Spleen (tissue), 11 donors: ENCODE data around the gene SSBP3. TPM values are rescaled to one million over a fixed set of nuclear protein-coding genes. Genes with fewer than 3 reads are reported as not detected.

ENCODE experiments used
- DNase-seq: peaks from one replicate; pipeline ENCODE4 v3.0.0-alpha.2; 2020
- H3K27ac ChIP-seq, 8 donors: fragments of 200-600 bp; sonication (generic) in 7 of 8; 1 replicate in 4 of 8; 2 replicates in 4 of 8; pipeline versions ENCODE4 v1.5.0 to v1.8.0; 2016 to 2021; ENCODE audit warnings: inconsistent platforms in 4 of 8, mild to moderate bottlenecking in 4 of 8, moderate library complexity in 1 of 8
- H3K27me3 ChIP-seq, 7 donors: fragments of 200-600 bp; sonication (generic) in 6 of 7; replicated peaks in 1 of 7; 1 replicate in 4 of 7; 2 replicates in 3 of 7; pipeline versions ENCODE4 v1.5.0 to v1.8.0; 2016 to 2021; ENCODE audit warnings: inconsistent platforms in 3 of 7, mild to moderate bottlenecking in 1 of 7
- H3K36me3 ChIP-seq, 6 donors: fragments of 200-600 bp; sonication (generic) in 5 of 6; 1 replicate in 4 of 6; 2 replicates in 2 of 6; pipeline versions ENCODE4 v1.5.0 to v1.8.0; 2016 to 2021; ENCODE audit warnings: inconsistent platforms in 2 of 6
- H3K4me1 ChIP-seq, 6 donors: fragments of 200-600 bp; sonication (generic) in 5 of 6; 1 replicate in 3 of 6; 2 replicates in 3 of 6; pipeline versions ENCODE4 v1.5.0 to v1.8.0; 2016 to 2021; ENCODE audit warnings: inconsistent platforms in 3 of 6
- H3K4me3 ChIP-seq, 8 donors: fragments of 200-600 bp; sonication (generic) in 7 of 8; 1 replicate in 4 of 8; 2 replicates in 4 of 8; pipeline versions ENCODE4 v1.5.0 to v1.8.0; 2016 to 2021; ENCODE audit warnings: inconsistent platforms in 4 of 8, mild to moderate bottlenecking in 4 of 8, moderate library complexity in 2 of 8
- H3K9me3 ChIP-seq, 8 donors: fragments of 200-600 bp; sonication (generic) in 7 of 8; 1 replicate in 4 of 8; 2 replicates in 4 of 8; pipeline versions ENCODE4 v1.5.0 to v1.8.0; 2016 to 2021; ENCODE audit warnings: inconsistent platforms in 4 of 8
- POLR2A ChIP-seq, 3 donors: fragments of 450-650 bp; IDR thresholded peaks; one replicate each; pipeline ENCODE4 v1.5.1; 2017; ENCODE audit warnings: antibody characterized with exemption in 3 of 3, mild to moderate bottlenecking in 1 of 3
- POLR2AphosphoS5 ChIP-seq, 3 donors: sonication (generic); formaldehyde crosslinking; IDR thresholded peaks; one replicate each; pipeline ENCODE4 v1.5.1; 2017; ENCODE audit warnings: antibody characterized with exemption in 3 of 3
- WGBS, 5 donors: extraction: QIAGEN DNeasy Blood & Tissue Kit in 3 of 5; methylation state at CpG; one replicate each; pipeline versions ENCODE4 v1.1.5 to v1.1.7; 2013 to 2018; 5-methylcytosine and 5-hydroxymethylcytosine counted together
- intact Hi-C: fragments of 100-400 bp; cut with DNase I; formaldehyde crosslinking; loops from one replicate; pipeline ENCODE4 v1.15.0; 2023; ENCODE audit warnings: low total_unique reads
- polyA plus RNA-seq, 3 donors: library from polyadenylated mRNA; stranded (reverse); fragments of 200-250 nt; gene quantifications; one replicate each; pipeline ENCODE4 v1.2.1, GENCODE V29; 2013
- total RNA-seq, 7 donors: library from RNA; depleted of rRNA in 3 of 7; stranded (reverse); fragments of >200 nt in 3 of 7; fragmentation: NEBNext Ultra II Directional in 4 of 7; extraction: Animal tissue kit (Norgen Biotek cat#: 25700) in 4 of 7; gene quantifications; one replicate each; pipeline versions ENCODE4 v1.1.0 to v1.2.1, GENCODE V29; 2016 to 2021
- TF ChIP-seq, protein P1 (sequence below), 11 experiments: fragments of 200-600 bp in 7 of 11; fragments of 450-650 bp in 4 of 11; sonication (generic) in 4 of 11; IDR thresholded peaks in 8 of 11; conservative IDR thresholded peaks in 3 of 11; 1 replicate in 7 of 11; 2 replicates in 4 of 11; pipeline versions ENCODE4 v1.4.0 to v1.8.0; 2016 to 2021; ENCODE audit warnings: antibody characterized with exemption in 11 of 11, inconsistent platforms in 4 of 11, mild to moderate bottlenecking in 1 of 11
- donor health status: healthy with polysubstance abuse.
- donor health status: DM: no; HTN: no; CAD: no; lungs with moderate emphysema.
- donor health status: DM: no; HTN: no; CAD: no.
- donor health status: Bipolar disorder and iron deficiency.
- donor health status: healthy.
- donor health status: DM: no; HTN: no; CAD: no.
- donor health status: DM: yes; HTN: yes; CAD: no.

SSBP3 gene
- total and polyA plus RNA-seq, 10 donors = 14.4 to 73.5 (median 26.3) TPM

GRCh38 chr1:54199151-54199764, 206.9 kb downstream of the SSBP3 start:
- intact Hi-C loops = no loop called here
- H3K27me3 ChIP-seq = no peaks in the 10 kb centered on the region
- TF ChIP-seq, protein P1, sequence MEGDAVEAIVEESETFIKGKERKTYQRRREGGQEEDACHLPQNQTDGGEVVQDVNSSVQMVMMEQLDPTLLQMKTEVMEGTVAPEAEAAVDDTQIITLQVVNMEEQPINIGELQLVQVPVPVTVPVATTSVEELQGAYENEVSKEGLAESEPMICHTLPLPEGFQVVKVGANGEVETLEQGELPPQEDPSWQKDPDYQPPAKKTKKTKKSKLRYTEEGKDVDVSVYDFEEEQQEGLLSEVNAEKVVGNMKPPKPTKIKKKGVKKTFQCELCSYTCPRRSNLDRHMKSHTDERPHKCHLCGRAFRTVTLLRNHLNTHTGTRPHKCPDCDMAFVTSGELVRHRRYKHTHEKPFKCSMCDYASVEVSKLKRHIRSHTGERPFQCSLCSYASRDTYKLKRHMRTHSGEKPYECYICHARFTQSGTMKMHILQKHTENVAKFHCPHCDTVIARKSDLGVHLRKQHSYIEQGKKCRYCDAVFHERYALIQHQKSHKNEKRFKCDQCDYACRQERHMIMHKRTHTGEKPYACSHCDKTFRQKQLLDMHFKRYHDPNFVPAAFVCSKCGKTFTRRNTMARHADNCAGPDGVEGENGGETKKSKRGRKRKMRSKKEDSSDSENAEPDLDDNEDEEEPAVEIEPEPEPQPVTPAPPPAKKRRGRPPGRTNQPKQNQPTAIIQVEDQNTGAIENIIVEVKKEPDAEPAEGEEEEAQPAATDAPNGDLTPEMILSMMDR (IDR thresholded peaks at IDR 0.05 in 8 of 11, conservative IDR thresholded peaks at IDR 0.05 in 3 of 11) = no peak
- TF ChIP-seq POLR2A (IDR thresholded peaks at IDR 0.05) (no peak), POLR2AphosphoS5 (IDR thresholded peaks at IDR 0.05) (no peak)
- H3K36me3 ChIP-seq = peaks cover 0 to 39% (median 14%) of the 10 kb centered on the region in 6 donors
- peaks cover 11 to 53% (median 36%) of the 10 kb centered on the region in 6 donors for H3K4me1 ChIP-seq
- no peak for DNase-seq
- H3K27ac ChIP-seq = peak overlapping the region in 6 of 8 donors; percentile 67 to 87 (median 83)
- no peaks in the 10 kb centered on the region for H3K9me3 ChIP-seq
- 6 to 16% (median 9%) methylated on average over 17 of the region's 17 CpGs for WGBS, 5 donors
- H3K4me3 ChIP-seq = peak overlapping the region; percentile 69 to 95 (median 91)

DNA sequence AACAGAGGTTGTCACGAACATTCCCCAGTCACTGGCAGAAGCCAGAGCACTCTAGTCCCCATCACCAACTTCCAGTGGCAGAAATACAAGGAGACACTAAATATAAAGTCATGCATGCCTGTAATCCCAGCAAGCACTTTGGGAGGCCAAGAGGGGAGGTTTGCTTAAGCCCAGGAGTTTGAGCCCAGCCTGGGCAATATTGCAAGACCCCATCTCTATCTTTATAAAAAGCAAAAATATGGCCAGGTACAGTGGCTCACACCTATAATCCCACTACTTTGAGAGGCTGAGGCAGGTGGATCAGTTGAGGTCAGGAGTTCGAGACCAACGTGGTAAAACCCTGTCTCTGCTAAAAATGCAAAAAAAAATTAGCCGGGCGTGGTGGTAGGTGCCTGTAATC, 212.7 kb downstream of the SSBP3 start:
- Histone ChIP-seq H3K27me3 (no peaks in the 10 kb centered on the region), H3K9me3 (no peaks in the 10 kb centered on the region), H3K4me3 (no peak overlapping the region), H3K4me1 (peaks cover 0 to 1% (median 0%) of the 10 kb centered on the region in 6 donors), H3K36me3 (peaks cover 0 to 80% (median 52%) of the 10 kb centered on the region in 6 donors), H3K27ac (no peak overlapping the region)
- TF ChIP-seq, protein P1 (IDR thresholded peaks at IDR 0.05 in 8 of 11, conservative IDR thresholded peaks at IDR 0.05 in 3 of 11) = no peak
- TF ChIP-seq POLR2AphosphoS5 (IDR thresholded peaks at IDR 0.05) (no peak), POLR2A (IDR thresholded peaks at IDR 0.05) (no peak)
- DNase-seq = no peak
- intact Hi-C loops = no loop called here
- 92 to 98% (median 93%) methylated on average over 5 of the region's 5 CpGs for WGBS, 5 donors

DNA sequence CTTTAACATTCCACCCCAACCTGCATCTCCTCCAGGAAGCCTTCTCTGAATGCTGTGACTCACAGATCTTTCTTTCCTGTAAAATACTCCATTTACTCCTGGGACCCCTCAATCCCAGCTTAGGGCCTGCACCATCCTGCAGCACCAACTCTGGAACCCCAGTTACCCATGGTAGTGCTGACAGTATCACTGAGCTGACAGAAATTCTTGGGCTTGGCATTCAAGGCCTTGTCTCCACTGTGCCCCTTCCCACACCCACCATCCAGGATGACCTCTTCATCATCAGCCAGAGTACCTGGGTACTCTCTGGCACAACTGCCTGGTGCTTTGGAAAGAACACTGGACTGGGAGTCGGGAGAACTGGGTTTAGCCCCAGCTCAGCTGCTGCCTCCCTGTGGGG, 214.7 kb downstream of the SSBP3 start:
- H3K9me3 ChIP-seq = no peaks in the 10 kb centered on the region
- peaks cover 0 to 99% (median 58%) of the 10 kb centered on the region in 6 donors for H3K36me3 ChIP-seq
- TF ChIP-seq, protein P1 (IDR thresholded peaks at IDR 0.05 in 8 of 11, conservative IDR thresholded peaks at IDR 0.05 in 3 of 11) = no peak
- TF ChIP-seq POLR2AphosphoS5 (IDR thresholded peaks at IDR 0.05) (no peak), POLR2A (IDR thresholded peaks at IDR 0.05) (no peak)

DNA sequence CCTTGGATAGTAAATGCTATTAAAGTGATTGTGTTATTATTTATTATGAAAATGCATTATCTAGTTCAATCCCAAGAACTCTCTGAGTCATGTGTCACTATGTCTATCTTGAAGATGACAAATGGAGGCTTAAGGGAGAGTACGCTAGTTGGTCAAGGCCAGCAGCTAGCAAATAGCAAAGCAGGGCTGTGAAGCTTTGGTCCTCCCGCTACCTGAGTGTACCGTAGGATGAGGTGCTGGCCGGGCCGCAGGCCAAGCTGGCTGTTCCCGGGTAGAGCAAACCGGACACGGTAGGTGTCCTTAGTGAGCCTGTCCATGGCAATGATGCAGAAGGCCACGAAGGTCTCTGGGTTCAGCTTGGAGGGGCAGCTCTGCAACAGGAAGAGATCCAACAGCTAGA, 215.7 kb downstream of the SSBP3 start:
- intact Hi-C loops = no loop called here
- H3K9me3 ChIP-seq = no peaks in the 10 kb centered on the region
- no peak overlapping the region for H3K4me3 ChIP-seq
- WGBS, 5 donors = 89 to 95% (median 91%) methylated on average over 9 of the region's 9 CpGs
- no peaks in the 10 kb centered on the region for H3K27me3 ChIP-seq
- no peaks in the 10 kb centered on the region for H3K4me1 ChIP-seq
- peaks cover 0 to 100% (median 61%) of the 10 kb centered on the region in 6 donors for H3K36me3 ChIP-seq
- no peak for DNase-seq
- TF ChIP-seq, protein P1 (IDR thresholded peaks at IDR 0.05 in 8 of 11, conservative IDR thresholded peaks at IDR 0.05 in 3 of 11) = no peak
- TF ChIP-seq POLR2AphosphoS5 (IDR thresholded peaks at IDR 0.05) (no peak), POLR2A (IDR thresholded peaks at IDR 0.05) (no peak)
- no peak overlapping the region for H3K27ac ChIP-seq

More for the DNA sequence above, 214.7 kb downstream of the SSBP3 start:
- Histone ChIP-seq H3K27ac (no peak overlapping the region), H3K4me1 (no peaks in the 10 kb centered on the region), H3K27me3 (no peaks in the 10 kb centered on the region), H3K4me3 (no peak overlapping the region)
- WGBS, 5 donors = 0 to 100% (median 93%) methylated on average over 1 of the region's 1 CpG
- DNase-seq = no peak
- intact Hi-C loops = no loop called here
